IMR-90 (cell line): ENCODE data around the gene TMEM38A. TPM values are rescaled to one million over a fixed set of nuclear protein-coding genes. Genes with fewer than 3 reads are reported as not detected.

Source experiments
- ATAC-seq: fragments of 200-7000 bp; cut with Tn5 transposase; 2 replicates; pipeline ENCODE4 v1.9.1; 2020; ENCODE audit warnings: low read depth, mild to moderate bottlenecking, moderate library complexity
- BruUV-seq: library from RNA; stranded (reverse); fragments of 400-500 nt; replicated peaks from 2 replicates; lab custom pipeline; 2021; lab: Mats Ljungman, UMichigan
- CTCF ChIA-PET: fragments of 300-600 bp; formaldehyde crosslinking; extraction: SDS; loops from one replicate; lab custom pipeline; 2021; ENCODE audit warnings: antibody characterized with exemption; lab: Yijun Ruan, JAX
- POLR2A ChIA-PET: fragments of 300-600 bp; sonication (Branson Sonifier 250); formaldehyde crosslinking; loops from one replicate; lab custom pipeline; 2022; ENCODE audit warnings: antibody characterized with exemption; ENCODE audit not compliant: unreplicated experiment; lab: Charles Lee
- DNase-seq: peaks from one replicate; pipeline ENCODE4 v3.0.0; 2013
- H2AFZ ChIP-seq: replicated peaks from 2 replicates; pipeline ENCODE3; 2013; ENCODE audit warnings: low read length, mild to moderate bottlenecking; ENCODE audit not compliant: poor library complexity
- H2AK5ac ChIP-seq: 2 replicates; pipeline ENCODE4 v1.6.1; 2013; ENCODE audit warnings: low read depth, low read length, inconsistent platforms
- H2AK9ac ChIP-seq: replicated peaks from 2 replicates; pipeline ENCODE3; 2013; ENCODE audit warnings: mild to moderate bottlenecking, low read depth, low read length, moderate library complexity; ENCODE audit not compliant: poor library complexity
- H2BK120ac ChIP-seq: 2 replicates; pipeline ENCODE4 v1.6.1; 2013; ENCODE audit warnings: low read depth, low read length, inconsistent platforms
- H2BK15ac ChIP-seq: 3 replicates; pipeline ENCODE4 v1.6.1; 2013; ENCODE audit warnings: low read depth, low read length, inconsistent platforms
- H2BK20ac ChIP-seq: 2 replicates; pipeline ENCODE4 v1.6.1; 2013; ENCODE audit warnings: low read depth, mild to moderate bottlenecking, inconsistent platforms, low read length, moderate library complexity
- H2BK5ac ChIP-seq: 2 replicates; pipeline ENCODE4 v1.6.1; 2013; ENCODE audit warnings: mild to moderate bottlenecking, low read depth, low read length, inconsistent platforms; ENCODE audit not compliant: poor library complexity, severe bottlenecking
- H3K14ac ChIP-seq: replicated peaks from 2 replicates; pipeline ENCODE4 v1.6.1; 2013; ENCODE audit warnings: low read depth, low read length, inconsistent platforms
- H3K18ac ChIP-seq: 2 replicates; pipeline ENCODE4 v1.6.1; 2013; ENCODE audit warnings: low read depth, low read length, control low read depth
- H3K23ac ChIP-seq: 2 replicates; pipeline ENCODE4 v1.6.1; 2013; ENCODE audit warnings: low read depth, low read length, inconsistent platforms
- H3K27ac ChIP-seq: 2 replicates; pipeline ENCODE4 v1.5.1; 2013; ENCODE audit warnings: mild to moderate bottlenecking, control low read depth, low read length; ENCODE audit not compliant: insufficient read depth
- H3K27me3 ChIP-seq: 2 replicates; pipeline ENCODE4 v1.6.1; 2013; ENCODE audit warnings: low read length; ENCODE audit not compliant: control insufficient read depth, insufficient read depth
- H3K36me3 ChIP-seq: 2 replicates; pipeline ENCODE4 v1.6.1; 2013; ENCODE audit warnings: low read length, mixed read lengths; ENCODE audit not compliant: control insufficient read depth, insufficient read depth
- H3K4ac ChIP-seq: 2 replicates; pipeline ENCODE4 v1.6.1; 2013; ENCODE audit warnings: low read depth, low read length, inconsistent platforms
- H3K4me1 ChIP-seq: 2 replicates; pipeline ENCODE4 v1.6.1; 2013; ENCODE audit warnings: low read length, mixed read lengths; ENCODE audit not compliant: control insufficient read depth, insufficient read depth
- H3K4me2 ChIP-seq: 2 replicates; pipeline ENCODE4 v1.6.1; 2013; ENCODE audit warnings: low read depth, mild to moderate bottlenecking, control low read depth, low read length, moderate library complexity
- H3K4me3 ChIP-seq: 2 replicates; pipeline ENCODE4 v1.5.1; 2013; ENCODE audit warnings: low read depth, mild to moderate bottlenecking, control low read depth, low read length, moderate library complexity; ENCODE audit not compliant: insufficient read depth
- H3K56ac ChIP-seq: 2 replicates; pipeline ENCODE4 v1.6.1; 2013; ENCODE audit warnings: low read length, inconsistent platforms; ENCODE audit not compliant: insufficient read depth; ENCODE audit errors: extremely low read depth
- H3K79me1 ChIP-seq, 2 experiments: 2 replicates each; pipeline ENCODE4 v1.6.1; 2013; ENCODE audit warnings: low read length in 2 of 2, inconsistent platforms in 1 of 2, low read depth in 1 of 2
- H3K9ac ChIP-seq: 2 replicates; pipeline ENCODE4 v1.6.1; 2013; ENCODE audit warnings: low read depth, low read length, control low read depth
- H3K9me1 ChIP-seq: 2 replicates; pipeline ENCODE4 v1.6.1; 2013; ENCODE audit warnings: low read length, inconsistent platforms; ENCODE audit not compliant: insufficient read depth
- H3K9me3 ChIP-seq: 2 replicates; pipeline ENCODE4 v1.6.1; 2013; ENCODE audit warnings: low read length; ENCODE audit not compliant: control insufficient read depth, insufficient read depth
- H4K20me1 ChIP-seq: 2 replicates; pipeline ENCODE4 v1.6.1; 2013; ENCODE audit warnings: low read length, inconsistent platforms; ENCODE audit not compliant: insufficient read depth
- H4K5ac ChIP-seq: 2 replicates; pipeline ENCODE4 v1.6.1; 2013; ENCODE audit warnings: mild to moderate bottlenecking, low read depth, low read length, control low read depth
- H4K8ac ChIP-seq, 2 experiments: 2 replicates each; pipeline ENCODE4 v1.6.1; 2013; ENCODE audit warnings: low read depth in 2 of 2, low read length in 2 of 2, control low read depth in 1 of 2, inconsistent platforms in 1 of 2
- H4K91ac ChIP-seq: 2 replicates; pipeline ENCODE4 v1.6.1; 2013; ENCODE audit warnings: low read depth, low read length, inconsistent platforms; ENCODE audit not compliant: insufficient read depth
- CTCF ChIP-seq: conservative IDR thresholded peaks from 2 replicates; pipeline ENCODE4 v1.5.1; 2012; ENCODE audit warnings: mild to moderate bottlenecking, low read depth, low read length, improper control_type of control experiment
- ELK1 ChIP-seq: fragments of 150-350 bp; IDR thresholded peaks from 2 replicates; pipeline ENCODE4 v1.6.1; 2016; ENCODE audit warnings: low read depth, mild to moderate bottlenecking, low read length, moderate library complexity, borderline replicate concordance
- USF2 ChIP-seq: fragments of 150-350 bp; IDR thresholded peaks from 2 replicates; pipeline ENCODE4 v1.6.1; 2017; ENCODE audit warnings: mild to moderate bottlenecking, antibody characterized with exemption, low read length, low read depth
- WGBS, 2 experiments: methylation state at CpG; one replicate each; pipeline versions ENCODE4 v1.1.5 to v1.1.7; 2013; ENCODE audit warnings: missing lambda C conversion rate in 2 of 2; ENCODE audit not compliant: insufficient read length in 1 of 2; ENCODE audit errors: extremely low coverage in 2 of 2; 5-methylcytosine and 5-hydroxymethylcytosine counted together
- dilution Hi-C: fragments of 300-500 bp; cut with HindIII; formaldehyde crosslinking; loops from one replicate; pipeline ENCODE4 v1.14.3; 2018; ENCODE audit warnings: low sequenced_read_pairs; ENCODE audit not compliant: unreplicated experiment
- in situ Hi-C: fragments of 300-500 bp; cut with MboI; formaldehyde crosslinking; loops from 3 replicates; pipeline ENCODE4 v1.14.3; 2019; ENCODE audit warnings: low sequenced_read_pairs, inconsistent platforms, mixed read lengths
- intact Hi-C: fragments of 100-400 bp; cut with micrococcal nuclease; formaldehyde crosslinking; loops from 2 replicates; pipeline ENCODE4 v1.10.0; 2022
- polyA plus RNA-seq, 3 experiments: library from polyadenylated mRNA; depleted of rRNA; stranded (reverse); fragments of >200 nt; gene quantifications; 2 replicates each; pipeline ENCODE4 v1.2.3, GENCODE V29; 2012; ENCODE audit warnings: low replicate concordance in 1 of 3
- total RNA-seq: library from RNA; depleted of rRNA; stranded (reverse); fragments of >200 nt; gene quantifications from 2 replicates; pipeline ENCODE4 v1.2.3, GENCODE V29; 2012

Gene TMEM38A
- total and polyA plus RNA-seq, 2 of the 4 experiments (the other 2 are of a cell fraction), result 1.3 to 2.0 TPM

- no peak overlapping the region for H4K91ac ChIP-seq
- no peak overlapping the region for H4K8ac ChIP-seq
- no peaks in the 10 kb centered on the region for H3K9me3 ChIP-seq
- no peak overlapping the region for H3K27ac ChIP-seq
- no peak overlapping the region for H2BK20ac ChIP-seq
- H3K9me1 ChIP-seq, result peaks cover 29% of the 10 kb centered on the region
- H4K20me1 ChIP-seq, result peaks cover 47% of the 10 kb centered on the region
- no peaks in the 10 kb centered on the region for H3K4me1 ChIP-seq
- dilution Hi-C loops (no loop called here), in situ Hi-C loops (no loop called here), intact Hi-C loops (no loop called here)
- H3K4ac ChIP-seq, result no peak overlapping the region
- no peak for ATAC-seq
- ChIA-PET CTCF (no interaction called here), POLR2A (interaction anchor here (0.6 kb wide), 1 partner anchor 30 kb away, joined by 3 read pairs; no protein-coding TSS in a partner anchor)
- H2BK120ac ChIP-seq, result no peak overlapping the region
- H3K9ac ChIP-seq, result no peak overlapping the region
- H3K18ac ChIP-seq, result no peak overlapping the region
- H2AK5ac ChIP-seq, result no peak overlapping the region
- H2BK5ac ChIP-seq, result no peak overlapping the region
- 100% methylated on average over 3 of the region's 3 CpGs; no CpG with 5 or more reads in 1 of the 2 experiments for WGBS, 2 experiments
- peaks cover 59% of the 10 kb centered on the region for H3K36me3 ChIP-seq
- H2AFZ ChIP-seq, result no peak overlapping the region
- no peak overlapping the region for H3K56ac ChIP-seq
- no peak overlapping the region for H3K23ac ChIP-seq
- no peak overlapping the region for H2AK9ac ChIP-seq
- no peak for DNase-seq
- BruUV-seq, result no TSS peak
- H3K27me3 ChIP-seq, result no peaks in the 10 kb centered on the region
- TF ChIP-seq USF2 (peak; percentile 87), CTCF (no peak), ELK1 (no peak)
- no peak overlapping the region for H3K14ac ChIP-seq
- H3K4me3 ChIP-seq, result no peak overlapping the region
- H3K79me1 ChIP-seq, result peaks cover 52 to 77% of the 10 kb centered on the region in 2 experiments
- H4K5ac ChIP-seq, result no peak overlapping the region
- no peak overlapping the region for H2BK15ac ChIP-seq
- H3K4me2 ChIP-seq, result no peak overlapping the region
Measured at GRCh38 chr19:16654140-16654539, 6.8 kb upstream of the TMEM38A start.
